ENCODE data around the gene EFNA4.
"Not testable (repeated sequence)": the region's sequence is repeated elsewhere in the genome, so short reads cannot be mapped to it uniquely, and the experiment has no call there.

Gene EFNA4

GRCh38 chr1:155091071-155092051 is 27.8 kb downstream of the EFNA4 start:
- no peak for FAIRE-seq

GRCh38 chr1:155092131-155092530 is 28.6 kb downstream of the EFNA4 start:
- no peak for FAIRE-seq

- FAIRE-seq: no peak
Measured at GRCh38 chr1:155092641-155093040, 29.1 kb downstream of the EFNA4 start.

- no peak for FAIRE-seq
Measured at GRCh38 chr1:155093911-155094621, 30.5 kb downstream of the EFNA4 start.

GRCh38 chr1:155094622-155094948 is 31.0 kb downstream of the EFNA4 start:
- FAIRE-seq: no peak

GRCh38 chr1:155099331-155099730 is 35.8 kb downstream of the EFNA4 start:
- FAIRE-seq: no peak

- FAIRE-seq: no peak
Measured at GRCh38 chr1:155103325-155103724, 39.8 kb downstream of the EFNA4 start.

- FAIRE-seq: no peak
Measured at GRCh38 chr1:155104605-155105534, 41.3 kb downstream of the EFNA4 start.

- FAIRE-seq: no peak
Measured at GRCh38 chr1:155105604-155106011, 42.1 kb downstream of the EFNA4 start.

GRCh38 chr1:155106862-155107261 is 43.3 kb downstream of the EFNA4 start:
- no peak for FAIRE-seq

GRCh38 chr1:155107309-155108264 is 44.0 kb downstream of the EFNA4 start:
- no peak for FAIRE-seq

- no peak for FAIRE-seq
Measured at GRCh38 chr1:155108296-155108695, 44.8 kb downstream of the EFNA4 start.

- no peak for FAIRE-seq
Measured at GRCh38 chr1:155110381-155110780, 46.8 kb downstream of the EFNA4 start.

- FAIRE-seq: no peak
Measured at GRCh38 chr1:155110826-155111225, 47.3 kb downstream of the EFNA4 start.

- FAIRE-seq: no peak
Measured at GRCh38 chr1:155113450-155113980, 50.0 kb downstream of the EFNA4 start.

GRCh38 chr1:155116113-155116764 is 52.7 kb downstream of the EFNA4 start:
- no peak for FAIRE-seq

- no peak for FAIRE-seq
Measured at GRCh38 chr1:155117610-155118009, 54.1 kb downstream of the EFNA4 start.

GRCh38 chr1:155118090-155118489 is 54.5 kb downstream of the EFNA4 start:
- FAIRE-seq: not testable (repeated sequence)
